HFFc6 (cell line): ENCODE data around the gene YIPF3. TPM values are rescaled to one million over a fixed set of nuclear protein-coding genes. Genes with fewer than 3 reads are reported as not detected.

Source experiments
- DNase-seq: peaks from one replicate; pipeline ENCODE4 v3.0.0-alpha.2; 2018
- H3K27ac Mint-ChIP-seq: 2 replicates; pipeline ENCODE4 v1.8.0; 2020; ENCODE audit warnings: mild to moderate bottlenecking, mixed read lengths
- H3K27me3 Mint-ChIP-seq: 2 replicates; pipeline ENCODE4 v1.8.0; 2021; ENCODE audit warnings: mild to moderate bottlenecking, moderate library complexity, mixed read lengths; ENCODE audit not compliant: insufficient read depth
- H3K36me3 Mint-ChIP-seq: 2 replicates; pipeline ENCODE4 v1.8.0; 2021; ENCODE audit warnings: low read depth, mixed read lengths
- H3K4me1 Mint-ChIP-seq: 2 replicates; pipeline ENCODE4 v1.8.0; 2020; ENCODE audit warnings: low read depth, mixed read lengths
- H3K4me3 Mint-ChIP-seq: 2 replicates; pipeline ENCODE4 v1.8.0; 2020; ENCODE audit warnings: mild to moderate bottlenecking, moderate library complexity, mixed read lengths
- H3K9me3 Mint-ChIP-seq: 2 replicates; pipeline ENCODE4 v1.8.0; 2020; ENCODE audit warnings: mild to moderate bottlenecking, mixed read lengths
- CTCF ChIP-seq: fragments of 200-600 bp; sonication (generic); IDR thresholded peaks from 2 replicates; pipeline ENCODE4 v1.5.0; 2021; ENCODE audit warnings: antibody characterized with exemption, mild to moderate bottlenecking
- total RNA-seq, 6 experiments: library from RNA; stranded (reverse); fragmentation: NEBNext Ultra II Directional; extraction: Animal tissue kit (Norgen Biotek cat#: 25700); gene quantifications; 2 replicates in 1 of 6; 3 replicates in 5 of 6; pipeline ENCODE4 v1.2.3, GENCODE V29; 2021

Gene YIPF3
- total RNA-seq, 6 experiments from 2014 or later: 147 to 176 (median 158) TPM

- Mint-ChIP-seq H3K27ac (peak overlapping the region; percentile 78), H3K27me3 (peaks cover 1% of the 10 kb centered on the region; the same call in 1 of the 2 replicates), H3K4me3 (peak overlapping the region; percentile 88), H3K4me1 (peaks cover 15% of the 10 kb centered on the region), H3K36me3 (peaks cover 5% of the 10 kb centered on the region; the same call in 1 of the 2 replicates), H3K9me3 (no peaks in the 10 kb centered on the region)
- no peak for DNase-seq
- peak; percentile 39; the same call in 1 of the 2 replicates for TF ChIP-seq CTCF
Measured at GRCh38 chr6:43509142-43509983, 7.4 kb downstream of the YIPF3 start.

- Mint-ChIP-seq H3K4me3 (peak overlapping the region; percentile 88), H3K27me3 (peaks cover 1% of the 10 kb centered on the region; the same call in 1 of the 2 replicates), H3K27ac (peak overlapping the region; percentile 78; the same call in 1 of the 2 replicates), H3K4me1 (peaks cover 12% of the 10 kb centered on the region), H3K36me3 (peaks cover 5% of the 10 kb centered on the region; the same call in 1 of the 2 replicates), H3K9me3 (no peaks in the 10 kb centered on the region)
- no peak for DNase-seq
- no peak for TF ChIP-seq CTCF
Measured at GRCh38 chr6:43508481-43509141, 8.1 kb downstream of the YIPF3 start.

- H3K27ac Mint-ChIP-seq: no peak overlapping the region; the same call in 1 of the 2 replicates
- TF ChIP-seq CTCF: peak; percentile 99
- peak; percentile 58 for DNase-seq
- H3K36me3 Mint-ChIP-seq: peaks cover 6% of the 10 kb centered on the region; the same call in 1 of the 2 replicates
- no peak overlapping the region for H3K4me3 Mint-ChIP-seq
- no peaks in the 10 kb centered on the region for H3K9me3 Mint-ChIP-seq
- H3K27me3 Mint-ChIP-seq: peaks cover 1% of the 10 kb centered on the region; the same call in 1 of the 2 replicates
- H3K4me1 Mint-ChIP-seq: peaks cover 12% of the 10 kb centered on the region
Measured at GRCh38 chr6:43506667-43507471, 9.9 kb downstream of the YIPF3 start.

- DNase-seq: no peak
- Mint-ChIP-seq H3K4me3 (no peak overlapping the region), H3K9me3 (no peaks in the 10 kb centered on the region), H3K36me3 (peaks cover 7% of the 10 kb centered on the region; the same call in 1 of the 2 replicates), H3K4me1 (peaks cover 12% of the 10 kb centered on the region), H3K27me3 (no peaks in the 10 kb centered on the region; the same call in 1 of the 2 replicates), H3K27ac (no peak overlapping the region; the same call in 1 of the 2 replicates)
- no peak for TF ChIP-seq CTCF
Measured at GRCh38 chr6:43506171-43506570, 10.6 kb downstream of the YIPF3 start.

GRCh38 chr6:43505718-43506117, 11.0 kb downstream of the YIPF3 start:
- H3K27me3 Mint-ChIP-seq: no peaks in the 10 kb centered on the region; the same call in 1 of the 2 replicates
- no peak for DNase-seq
- peaks cover 8% of the 10 kb centered on the region; the same call in 1 of the 2 replicates for H3K36me3 Mint-ChIP-seq
- no peaks in the 10 kb centered on the region for H3K9me3 Mint-ChIP-seq
- H3K4me1 Mint-ChIP-seq: peaks cover 12% of the 10 kb centered on the region
- H3K4me3 Mint-ChIP-seq: no peak overlapping the region
- no peak overlapping the region for H3K27ac Mint-ChIP-seq
- no peak for TF ChIP-seq CTCF
